ENCODE results near the gene TRIM14. TPM values are rescaled to one million over a fixed set of nuclear protein-coding genes. Genes with fewer than 3 reads are reported as not detected.

Gene TRIM14
- total RNA-seq, 1 experiment from 2014 or later, result 12.5 TPM

GRCh38 chr9:98022447-98022846 is 96.6 kb downstream of the TRIM14 start:
- Histone ChIP-seq H4K8ac (replicated peaks; ENCODE audit: insufficient read length, low read depth, low read length) (no peak overlapping the region), H3K4me1 (ENCODE audit: insufficient read depth, low read length) (no peaks in the 10 kb centered on the region), H3K18ac (ENCODE audit: insufficient read length, low read depth, low read length) (no peak overlapping the region), H2BK120ac (ENCODE audit: low read depth, low read length, poor library complexity, severe bottlenecking) (no peak overlapping the region), H3K4ac (ENCODE audit: low read depth, low read length) (no peak overlapping the region), H2BK15ac (ENCODE audit: low read depth, low read length) (no peak overlapping the region), H2AK5ac (ENCODE audit: insufficient read length, low read length) (no peak overlapping the region), H3K4me2 (ENCODE audit: insufficient read depth, insufficient read length, low read length) (no peak overlapping the region), H3K23ac (ENCODE audit: insufficient read length, low read depth, low read length) (no peak overlapping the region), H2AFZ (ENCODE audit: low read length) (no peak overlapping the region), H4K20me1 (ENCODE audit: control insufficient read depth, insufficient read depth, insufficient read length) (no peaks in the 10 kb centered on the region), H4K5ac (ENCODE audit: insufficient read length, low read depth, low read length) (no peak overlapping the region), H3K9ac (ENCODE audit: extremely low read depth, insufficient read length, low read length) (no peak overlapping the region), H3K56ac (ENCODE audit: insufficient read length, low read depth, low read length) (no peak overlapping the region), H3K79me2 (ENCODE audit: insufficient read depth, low read length) (no peaks in the 10 kb centered on the region), H2BK20ac (ENCODE audit: low read depth, low read length, poor library complexity, severe bottlenecking) (no peak overlapping the region), H3T11ph (ENCODE audit: low read length) (no peak overlapping the region), H3K27ac (ENCODE audit: insufficient read length, low read depth, low read length) (no peak overlapping the region), H3K9me3 (ENCODE audit: control insufficient read depth, low read depth, low read length) (no peaks in the 10 kb centered on the region), H2BK12ac (ENCODE audit: insufficient read length, low read depth, low read length) (no peak overlapping the region), H2BK5ac (ENCODE audit: insufficient read length, low read length) (no peak overlapping the region), H4K91ac (ENCODE audit: insufficient read length, low read depth, low read length) (no peak overlapping the region), H3K79me1 (ENCODE audit: insufficient read depth, low read depth, low read length, poor library complexity, severe bottlenecking) (no peaks in the 10 kb centered on the region), H3K14ac (ENCODE audit: insufficient read depth, low read length) (no peak overlapping the region), H3K23me2 (ENCODE audit: insufficient read length, low read depth, low read length, poor library complexity, severe bottlenecking) (no peaks in the 10 kb centered on the region), H3K27me3 (ENCODE audit: insufficient read depth, low read length) (no peaks in the 10 kb centered on the region)
- H3K27me3 Mint-ChIP-seq (ENCODE audit: low read depth), result no peaks in the 10 kb centered on the region
- no CpG with 5 or more reads among the region's 8 CpGs for WGBS (ENCODE audit: extremely low coverage, insufficient read length, low lambda C conversion rate)
- H3K36me3 Mint-ChIP-seq (ENCODE audit: insufficient read depth in 1 of 3, low read depth in 3 of 3), result peaks cover 0 to 8% (median 0%) of the 10 kb centered on the region in 3 experiments; a peak in 2 of 7 replicates
- no peak for DNase-seq
- no peaks in the 10 kb centered on the region for H3K9me3 Mint-ChIP-seq
- H3K27ac Mint-ChIP-seq, result no peak overlapping the region
- no peak for TF ChIP-seq CTCF (conservative IDR thresholded peaks at IDR 0.05)
- H3K4me3 Mint-ChIP-seq, result no peak overlapping the region
- H3K4me1 Mint-ChIP-seq, result no peaks in the 10 kb centered on the region
